ENCODE data around the gene DEDD.

Gene DEDD

GRCh38 chr1:161165742-161166668, 33.5 kb upstream of the DEDD start, which contains the start of gene PPOX:
Gene PPOX, plus strand, starts transcription at chr1:161166426. Its CDS starts 422 bp downstream, at chr1:161166848.
- peak within 1 kb of the TSS; percentile 81 for H3K9ac ChIP-seq (ENCODE audit: low read length)
- no peaks in the 10 kb centered on the region for H3K27me3 ChIP-seq (ENCODE audit: low read depth, low read length)
- no peaks in the 10 kb centered on the region for H3K79me2 ChIP-seq (ENCODE audit: low read length)
- peak within 1 kb of the TSS; percentile 61 for H2AFZ ChIP-seq (ENCODE audit: low read depth, low read length)
- H3K4me1 ChIP-seq (ENCODE audit: low read length) = peaks cover 15% of the 10 kb centered on the region
- TF ChIP-seq CTCF (IDR thresholded peaks at IDR 0.05; ENCODE audit: low read depth, low read length) (peak; percentile 85), EZH2phosphoT487 (IDR thresholded peaks at IDR 0.05; ENCODE audit: low read depth) (no peak)
- H3K36me3 ChIP-seq (replicated peaks; ENCODE audit: low read depth, low read length) = peaks cover 33% of the 10 kb centered on the region
- peak within 1 kb of the TSS; percentile 80 for H3K4me3 ChIP-seq (ENCODE audit: low read length)
- H3K27ac ChIP-seq (ENCODE audit: low read length) = peak within 1 kb of the TSS; percentile 62
- peak within 1 kb of the TSS; percentile 91 for H3K4me2 ChIP-seq (ENCODE audit: low read length)
- no peaks in the 10 kb centered on the region for H3K9me3 ChIP-seq (ENCODE audit: insufficient read depth, low read length)
- no peaks in the 10 kb centered on the region for H4K20me1 ChIP-seq (ENCODE audit: insufficient read depth, low read length)

- H3K4me2 ChIP-seq (ENCODE audit: low read length) = peak overlapping the region; percentile 91
- peak overlapping the region; percentile 62; the same call in 1 of the 2 replicates for H3K27ac ChIP-seq (ENCODE audit: low read length)
- no peaks in the 10 kb centered on the region for H3K9me3 ChIP-seq (ENCODE audit: insufficient read depth, low read length)
- peak overlapping the region; percentile 80 for H3K4me3 ChIP-seq (ENCODE audit: low read length)
- no peak overlapping the region for H2AFZ ChIP-seq (ENCODE audit: low read depth, low read length)
- peaks cover 27% of the 10 kb centered on the region for H3K36me3 ChIP-seq (replicated peaks; ENCODE audit: low read depth, low read length)
- peaks cover 8% of the 10 kb centered on the region for H3K79me2 ChIP-seq (ENCODE audit: low read length)
- TF ChIP-seq CTCF (IDR thresholded peaks at IDR 0.05; ENCODE audit: low read depth, low read length) (no peak), EZH2phosphoT487 (IDR thresholded peaks at IDR 0.05; ENCODE audit: low read depth) (no peak)
- H3K4me1 ChIP-seq (ENCODE audit: low read length) = peaks cover 18% of the 10 kb centered on the region
- H3K9ac ChIP-seq (ENCODE audit: low read length) = peak overlapping the region; percentile 81
- no peaks in the 10 kb centered on the region for H3K27me3 ChIP-seq (ENCODE audit: low read depth, low read length)
- no peaks in the 10 kb centered on the region for H4K20me1 ChIP-seq (ENCODE audit: insufficient read depth, low read length)
Measured at GRCh38 chr1:161164901-161165610, 32.6 kb upstream of the DEDD start.

- no peak for TF ChIP-seq CTCF (IDR thresholded peaks at IDR 0.05; ENCODE audit: low read depth, low read length)
- no peak for TF ChIP-seq EZH2phosphoT487 (IDR thresholded peaks at IDR 0.05; ENCODE audit: low read depth)
- Histone ChIP-seq H3K9ac (ENCODE audit: low read length) (no peak overlapping the region), H4K20me1 (ENCODE audit: insufficient read depth, low read length) (no peaks in the 10 kb centered on the region), H3K27me3 (ENCODE audit: low read depth, low read length) (no peaks in the 10 kb centered on the region), H3K79me2 (ENCODE audit: low read length) (peaks cover 14% of the 10 kb centered on the region), H2AFZ (ENCODE audit: low read depth, low read length) (no peak overlapping the region), H3K9me3 (ENCODE audit: insufficient read depth, low read length) (no peaks in the 10 kb centered on the region), H3K36me3 (replicated peaks; ENCODE audit: low read depth, low read length) (peaks cover 24% of the 10 kb centered on the region), H3K4me1 (ENCODE audit: low read length) (peaks cover 23% of the 10 kb centered on the region), H3K4me3 (ENCODE audit: low read length) (no peak overlapping the region), H3K4me2 (ENCODE audit: low read length) (no peak overlapping the region), H3K27ac (ENCODE audit: low read length) (no peak overlapping the region)
Measured at GRCh38 chr1:161163793-161164192, 31.3 kb upstream of the DEDD start.

- H3K4me3 ChIP-seq (ENCODE audit: low read length) = no peak overlapping the region
- no peaks in the 10 kb centered on the region for H3K27me3 ChIP-seq (ENCODE audit: low read depth, low read length)
- H3K4me1 ChIP-seq (ENCODE audit: low read length) = peaks cover 27% of the 10 kb centered on the region
- TF ChIP-seq EZH2phosphoT487 (IDR thresholded peaks at IDR 0.05; ENCODE audit: low read depth) (no peak), CTCF (IDR thresholded peaks at IDR 0.05; ENCODE audit: low read depth, low read length) (no peak)
- H3K36me3 ChIP-seq (replicated peaks; ENCODE audit: low read depth, low read length) = peaks cover 24% of the 10 kb centered on the region
- no peak overlapping the region for H3K9ac ChIP-seq (ENCODE audit: low read length)
- no peak overlapping the region for H3K4me2 ChIP-seq (ENCODE audit: low read length)
- H2AFZ ChIP-seq (ENCODE audit: low read depth, low read length) = no peak overlapping the region
- H4K20me1 ChIP-seq (ENCODE audit: insufficient read depth, low read length) = no peaks in the 10 kb centered on the region
- peaks cover 14% of the 10 kb centered on the region for H3K79me2 ChIP-seq (ENCODE audit: low read length)
- no peaks in the 10 kb centered on the region for H3K9me3 ChIP-seq (ENCODE audit: insufficient read depth, low read length)
- no peak overlapping the region for H3K27ac ChIP-seq (ENCODE audit: low read length)
Measured at GRCh38 chr1:161162806-161163205, 30.3 kb upstream of the DEDD start.

Data from OCI-LY3 (cell line).